GM12878 (cell line): ENCODE data around the gene PHPT1. TPM values are rescaled to one million over a fixed set of nuclear protein-coding genes. Genes with fewer than 3 reads are reported as not detected.

Experiments
- ASH2L ChIP-seq: fragments of 300-600, 200-600 bp; sonication (generic); IDR thresholded peaks from 2 replicates; pipeline ENCODE4 v1.6.1; 2017; ENCODE audit warnings: low read depth, mild to moderate bottlenecking, borderline replicate concordance
- BCL11A ChIP-seq: IDR thresholded peaks from 2 replicates; pipeline ENCODE4 v1.6.1; 2011; ENCODE audit warnings: low read depth, low read length
- BHLHE40 ChIP-seq, 2 experiments: fragments of 450-650 bp in 1 of 2; IDR thresholded peaks; 2 replicates each; pipeline ENCODE4 v1.6.1; 2011 to 2017; ENCODE audit warnings: low read depth in 2 of 2, borderline replicate concordance in 1 of 2, improper control_type of control experiment in 1 of 2, low read length in 1 of 2, mild to moderate bottlenecking in 1 of 2
- CBFB ChIP-seq: IDR thresholded peaks from 2 replicates; pipeline ENCODE4 v1.6.1; 2016; ENCODE audit warnings: antibody characterized with exemption, low read depth
- DPF2 ChIP-seq: fragments of 450-650 bp; IDR thresholded peaks from 2 replicates; pipeline ENCODE4 v1.6.1; 2017; ENCODE audit warnings: mild to moderate bottlenecking
- HDAC2 ChIP-seq: fragments of 200-600 bp; sonication (generic); IDR thresholded peaks from 2 replicates; pipeline ENCODE4 v1.6.1; 2017
- KDM1A ChIP-seq: fragments of 200-600 bp; sonication (generic); IDR thresholded peaks from 2 replicates; pipeline ENCODE4 v1.6.1; 2016; ENCODE audit warnings: borderline replicate concordance
- LARP7 ChIP-seq: fragments of 450-650 bp; IDR thresholded peaks from 2 replicates; pipeline ENCODE4 v1.6.1; 2017; ENCODE audit warnings: mild to moderate bottlenecking
- MYC ChIP-seq: IDR thresholded peaks from 2 replicates; pipeline ENCODE4 v1.6.1; 2011; ENCODE audit warnings: mild to moderate bottlenecking, low read length, moderate library complexity, inconsistent platforms; ENCODE audit not compliant: insufficient read depth, insufficient replicate concordance, insufficient read length, severe bottlenecking
- RBBP5 ChIP-seq: fragments of 200-600 bp; sonication (generic); conservative IDR thresholded peaks from 2 replicates; pipeline ENCODE4 v1.6.1; 2016
- RCOR1 ChIP-seq: conservative IDR thresholded peaks from 2 replicates; pipeline ENCODE4 v1.6.1; 2012; ENCODE audit warnings: low read depth, low read length, improper control_type of control experiment
- SIX5 ChIP-seq: IDR thresholded peaks from 2 replicates; pipeline ENCODE4 v1.6.1; 2011; ENCODE audit warnings: mild to moderate bottlenecking, low read depth, low read length, moderate library complexity; ENCODE audit not compliant: severe bottlenecking
- SMAD1 ChIP-seq: fragments of 450-650 bp; IDR thresholded peaks from 2 replicates; pipeline ENCODE4 v1.6.1; 2018; ENCODE audit warnings: mild to moderate bottlenecking, low read depth; ENCODE audit not compliant: partially characterized antibody
- STAT3 ChIP-seq: IDR thresholded peaks from 2 replicates; pipeline ENCODE4 v1.6.1; 2011; ENCODE audit warnings: low read depth, low read length, improper control_type of control experiment
- WRNIP1 ChIP-seq: IDR thresholded peaks from 2 replicates; pipeline ENCODE4 v1.6.1; 2011; ENCODE audit warnings: low read depth, low read length, improper control_type of control experiment, borderline replicate concordance
- polyA plus RNA-seq, 11 experiments: library from polyadenylated mRNA; depleted of rRNA in 4 of 11; unstranded in 6 of 11; stranded (reverse) in 5 of 11; fragments of >200 nt; fragmentation: Nextera tagmentation in 4 of 11; fragmentation: Illumina TruSeq in 1 of 11; extraction: Ambion mirVana in 4 of 11; extraction: Trizol in 1 of 11; gene quantifications; 1 replicate in 1 of 11; 2 replicates in 10 of 11; pipeline versions ENCODE4 v1.2.1 to v1.2.3, GENCODE V29; 2011 to 2016; ENCODE audit warnings: inconsistent platforms in 2 of 11, missing spikeins in 2 of 11, low read depth in 1 of 11
- total RNA-seq, 4 experiments: library from RNA; depleted of rRNA in 3 of 4; stranded (reverse); fragments of >200 nt in 3 of 4; fragmentation: Illumina TruSeq in 1 of 4; extraction: Trizol in 1 of 4; gene quantifications; 2 replicates each; pipeline versions ENCODE4 v1.2.1 to v1.2.3, GENCODE V29; 2013 to 2021
- TF ChIP-seq, protein P1 (sequence below): fragments of 450-650 bp; conservative IDR thresholded peaks from 2 replicates; pipeline ENCODE4 v1.6.1; 2017; ENCODE audit warnings: mild to moderate bottlenecking, moderate library complexity
- TF ChIP-seq, protein P2 (sequence below): fragments of 450-650 bp; IDR thresholded peaks from 2 replicates; pipeline ENCODE4 v1.6.1; 2016; ENCODE audit warnings: mild to moderate bottlenecking, moderate library complexity, borderline replicate concordance
- TF ChIP-seq, protein P3 (sequence below): IDR thresholded peaks from 2 replicates; pipeline ENCODE4 v1.6.1; 2012; ENCODE audit warnings: low read depth, low read length, improper control_type of control experiment
- TF ChIP-seq, protein P4 (sequence below): IDR thresholded peaks from 2 replicates; pipeline ENCODE4 v1.6.1; 2012; ENCODE audit warnings: mild to moderate bottlenecking, low read depth, low read length

PHPT1 gene
- total and polyA plus RNA-seq, 10 of the 15 experiments (the other 5 are each of a cell fraction or from before 2014, with no cell fraction given): 56.2 to 323 (median 140) TPM

- TF ChIP-seq STAT3 (no peak), SIX5 (peak; percentile 34), KDM1A (no peak), MYC (no peak), DPF2 (peak; percentile 100), HDAC2 (no peak), SMAD1 (no peak), RCOR1 (0 out of 2 replicates have a peak, but pooled peaks have one; percentile 57), RBBP5 (no peak), CBFB (0 out of 2 replicates have a peak, but pooled peaks have one; percentile 31), BCL11A (no peak), LARP7 (peak; percentile 91; the same call in 1 of the 2 replicates), WRNIP1 (no peak), BHLHE40 (IDR thresholded peaks at IDR 0.05; ENCODE audit: borderline replicate concordance in 1 of 2, low read depth in 2 of 2, low read length in 1 of 2) (peak; percentile 63 to 94; a peak in 3 of 4 replicates), ASH2L (no peak)
- TF ChIP-seq, protein P1, sequence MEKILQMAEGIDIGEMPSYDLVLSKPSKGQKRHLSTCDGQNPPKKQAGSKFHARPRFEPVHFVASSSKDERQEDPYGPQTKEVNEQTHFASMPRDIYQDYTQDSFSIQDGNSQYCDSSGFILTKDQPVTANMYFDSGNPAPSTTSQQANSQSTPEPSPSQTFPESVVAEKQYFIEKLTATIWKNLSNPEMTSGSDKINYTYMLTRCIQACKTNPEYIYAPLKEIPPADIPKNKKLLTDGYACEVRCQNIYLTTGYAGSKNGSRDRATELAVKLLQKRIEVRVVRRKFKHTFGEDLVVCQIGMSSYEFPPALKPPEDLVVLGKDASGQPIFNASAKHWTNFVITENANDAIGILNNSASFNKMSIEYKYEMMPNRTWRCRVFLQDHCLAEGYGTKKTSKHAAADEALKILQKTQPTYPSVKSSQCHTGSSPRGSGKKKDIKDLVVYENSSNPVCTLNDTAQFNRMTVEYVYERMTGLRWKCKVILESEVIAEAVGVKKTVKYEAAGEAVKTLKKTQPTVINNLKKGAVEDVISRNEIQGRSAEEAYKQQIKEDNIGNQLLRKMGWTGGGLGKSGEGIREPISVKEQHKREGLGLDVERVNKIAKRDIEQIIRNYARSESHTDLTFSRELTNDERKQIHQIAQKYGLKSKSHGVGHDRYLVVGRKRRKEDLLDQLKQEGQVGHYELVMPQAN: peak; percentile 94
- TF ChIP-seq, protein P2, sequence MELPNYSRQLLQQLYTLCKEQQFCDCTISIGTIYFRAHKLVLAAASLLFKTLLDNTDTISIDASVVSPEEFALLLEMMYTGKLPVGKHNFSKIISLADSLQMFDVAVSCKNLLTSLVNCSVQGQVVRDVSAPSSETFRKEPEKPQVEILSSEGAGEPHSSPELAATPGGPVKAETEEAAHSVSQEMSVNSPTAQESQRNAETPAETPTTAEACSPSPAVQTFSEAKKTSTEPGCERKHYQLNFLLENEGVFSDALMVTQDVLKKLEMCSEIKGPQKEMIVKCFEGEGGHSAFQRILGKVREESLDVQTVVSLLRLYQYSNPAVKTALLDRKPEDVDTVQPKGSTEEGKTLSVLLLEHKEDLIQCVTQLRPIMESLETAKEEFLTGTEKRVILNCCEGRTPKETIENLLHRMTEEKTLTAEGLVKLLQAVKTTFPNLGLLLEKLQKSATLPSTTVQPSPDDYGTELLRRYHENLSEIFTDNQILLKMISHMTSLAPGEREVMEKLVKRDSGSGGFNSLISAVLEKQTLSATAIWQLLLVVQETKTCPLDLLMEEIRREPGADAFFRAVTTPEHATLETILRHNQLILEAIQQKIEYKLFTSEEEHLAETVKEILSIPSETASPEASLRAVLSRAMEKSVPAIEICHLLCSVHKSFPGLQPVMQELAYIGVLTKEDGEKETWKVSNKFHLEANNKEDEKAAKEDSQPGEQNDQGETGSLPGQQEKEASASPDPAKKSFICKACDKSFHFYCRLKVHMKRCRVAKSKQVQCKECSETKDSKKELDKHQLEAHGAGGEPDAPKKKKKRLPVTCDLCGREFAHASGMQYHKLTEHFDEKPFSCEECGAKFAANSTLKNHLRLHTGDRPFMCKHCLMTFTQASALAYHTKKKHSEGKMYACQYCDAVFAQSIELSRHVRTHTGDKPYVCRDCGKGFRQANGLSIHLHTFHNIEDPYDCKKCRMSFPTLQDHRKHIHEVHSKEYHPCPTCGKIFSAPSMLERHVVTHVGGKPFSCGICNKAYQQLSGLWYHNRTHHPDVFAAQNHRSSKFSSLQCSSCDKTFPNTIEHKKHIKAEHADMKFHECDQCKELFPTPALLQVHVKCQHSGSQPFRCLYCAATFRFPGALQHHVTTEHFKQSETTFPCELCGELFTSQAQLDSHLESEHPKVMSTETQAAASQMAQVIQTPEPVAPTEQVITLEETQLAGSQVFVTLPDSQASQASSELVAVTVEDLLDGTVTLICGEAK: no peak; the same call in 1 of the 2 replicates
- TF ChIP-seq, protein P3, sequence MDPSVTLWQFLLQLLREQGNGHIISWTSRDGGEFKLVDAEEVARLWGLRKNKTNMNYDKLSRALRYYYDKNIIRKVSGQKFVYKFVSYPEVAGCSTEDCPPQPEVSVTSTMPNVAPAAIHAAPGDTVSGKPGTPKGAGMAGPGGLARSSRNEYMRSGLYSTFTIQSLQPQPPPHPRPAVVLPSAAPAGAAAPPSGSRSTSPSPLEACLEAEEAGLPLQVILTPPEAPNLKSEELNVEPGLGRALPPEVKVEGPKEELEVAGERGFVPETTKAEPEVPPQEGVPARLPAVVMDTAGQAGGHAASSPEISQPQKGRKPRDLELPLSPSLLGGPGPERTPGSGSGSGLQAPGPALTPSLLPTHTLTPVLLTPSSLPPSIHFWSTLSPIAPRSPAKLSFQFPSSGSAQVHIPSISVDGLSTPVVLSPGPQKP: no peak
- TF ChIP-seq, protein P4, sequence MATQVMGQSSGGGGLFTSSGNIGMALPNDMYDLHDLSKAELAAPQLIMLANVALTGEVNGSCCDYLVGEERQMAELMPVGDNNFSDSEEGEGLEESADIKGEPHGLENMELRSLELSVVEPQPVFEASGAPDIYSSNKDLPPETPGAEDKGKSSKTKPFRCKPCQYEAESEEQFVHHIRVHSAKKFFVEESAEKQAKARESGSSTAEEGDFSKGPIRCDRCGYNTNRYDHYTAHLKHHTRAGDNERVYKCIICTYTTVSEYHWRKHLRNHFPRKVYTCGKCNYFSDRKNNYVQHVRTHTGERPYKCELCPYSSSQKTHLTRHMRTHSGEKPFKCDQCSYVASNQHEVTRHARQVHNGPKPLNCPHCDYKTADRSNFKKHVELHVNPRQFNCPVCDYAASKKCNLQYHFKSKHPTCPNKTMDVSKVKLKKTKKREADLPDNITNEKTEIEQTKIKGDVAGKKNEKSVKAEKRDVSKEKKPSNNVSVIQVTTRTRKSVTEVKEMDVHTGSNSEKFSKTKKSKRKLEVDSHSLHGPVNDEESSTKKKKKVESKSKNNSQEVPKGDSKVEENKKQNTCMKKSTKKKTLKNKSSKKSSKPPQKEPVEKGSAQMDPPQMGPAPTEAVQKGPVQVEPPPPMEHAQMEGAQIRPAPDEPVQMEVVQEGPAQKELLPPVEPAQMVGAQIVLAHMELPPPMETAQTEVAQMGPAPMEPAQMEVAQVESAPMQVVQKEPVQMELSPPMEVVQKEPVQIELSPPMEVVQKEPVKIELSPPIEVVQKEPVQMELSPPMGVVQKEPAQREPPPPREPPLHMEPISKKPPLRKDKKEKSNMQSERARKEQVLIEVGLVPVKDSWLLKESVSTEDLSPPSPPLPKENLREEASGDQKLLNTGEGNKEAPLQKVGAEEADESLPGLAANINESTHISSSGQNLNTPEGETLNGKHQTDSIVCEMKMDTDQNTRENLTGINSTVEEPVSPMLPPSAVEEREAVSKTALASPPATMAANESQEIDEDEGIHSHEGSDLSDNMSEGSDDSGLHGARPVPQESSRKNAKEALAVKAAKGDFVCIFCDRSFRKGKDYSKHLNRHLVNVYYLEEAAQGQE: no peak
Measured at GRCh38 chr9:136885950-136886578, 36.9 kb downstream of the PHPT1 start, which contains the start of gene TRAF2 (continued).
